GM21825 (cell line): ENCODE results near the gene A4GALT.
A peak's percentile ranks its signal among the peaks of the same experiment; 100 is the strongest.

Experiments used
- ATAC-seq: cut with Tn5 transposase; IDR thresholded peaks from one replicate; pipeline ENCODE4 v1.9.1; 2021; ENCODE audit warnings: mild to moderate bottlenecking, moderate library complexity; ENCODE audit not compliant: unreplicated experiment

A4GALT gene

DNA sequence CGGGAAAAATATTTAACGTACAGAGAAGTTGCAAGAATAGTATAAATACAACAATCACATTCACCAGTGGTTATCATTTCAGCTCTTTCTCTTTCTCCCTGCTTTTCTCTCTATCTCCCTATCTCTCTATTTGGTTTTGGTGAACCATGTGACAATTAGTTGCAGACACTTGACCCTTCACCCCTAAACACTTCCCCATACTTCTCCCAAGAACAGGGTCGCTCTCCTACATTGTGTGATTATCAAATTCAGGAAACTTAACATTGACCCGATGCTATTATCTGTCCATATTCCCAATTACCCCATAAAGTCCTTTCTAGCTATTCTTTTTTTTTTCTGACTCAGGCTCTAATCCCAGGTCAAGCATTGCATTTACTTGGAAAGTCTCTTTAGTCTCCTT, 66.7 kb downstream of the A4GALT start:
- ATAC-seq: no peak

DNA sequence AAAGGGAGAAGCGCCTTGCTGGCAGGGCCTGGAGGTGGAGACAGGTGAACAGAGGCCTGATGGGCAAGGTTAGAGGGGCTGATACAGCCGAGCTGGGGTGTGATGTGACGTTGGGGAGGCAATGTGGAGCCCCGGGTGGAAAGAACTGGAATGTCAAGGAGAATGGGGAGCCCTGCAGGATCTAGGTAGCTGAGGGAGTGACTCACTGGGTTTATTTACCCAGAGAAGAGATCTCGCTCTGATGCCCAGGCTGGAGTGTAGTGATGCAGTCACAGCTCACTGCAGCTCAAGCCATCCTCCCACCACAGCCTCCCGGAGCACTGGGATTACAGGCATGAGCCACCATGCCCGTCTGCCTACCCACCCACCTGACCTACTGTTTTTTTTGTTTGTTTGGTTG, 69.5 kb downstream of the A4GALT start:
- no peak for ATAC-seq

DNA sequence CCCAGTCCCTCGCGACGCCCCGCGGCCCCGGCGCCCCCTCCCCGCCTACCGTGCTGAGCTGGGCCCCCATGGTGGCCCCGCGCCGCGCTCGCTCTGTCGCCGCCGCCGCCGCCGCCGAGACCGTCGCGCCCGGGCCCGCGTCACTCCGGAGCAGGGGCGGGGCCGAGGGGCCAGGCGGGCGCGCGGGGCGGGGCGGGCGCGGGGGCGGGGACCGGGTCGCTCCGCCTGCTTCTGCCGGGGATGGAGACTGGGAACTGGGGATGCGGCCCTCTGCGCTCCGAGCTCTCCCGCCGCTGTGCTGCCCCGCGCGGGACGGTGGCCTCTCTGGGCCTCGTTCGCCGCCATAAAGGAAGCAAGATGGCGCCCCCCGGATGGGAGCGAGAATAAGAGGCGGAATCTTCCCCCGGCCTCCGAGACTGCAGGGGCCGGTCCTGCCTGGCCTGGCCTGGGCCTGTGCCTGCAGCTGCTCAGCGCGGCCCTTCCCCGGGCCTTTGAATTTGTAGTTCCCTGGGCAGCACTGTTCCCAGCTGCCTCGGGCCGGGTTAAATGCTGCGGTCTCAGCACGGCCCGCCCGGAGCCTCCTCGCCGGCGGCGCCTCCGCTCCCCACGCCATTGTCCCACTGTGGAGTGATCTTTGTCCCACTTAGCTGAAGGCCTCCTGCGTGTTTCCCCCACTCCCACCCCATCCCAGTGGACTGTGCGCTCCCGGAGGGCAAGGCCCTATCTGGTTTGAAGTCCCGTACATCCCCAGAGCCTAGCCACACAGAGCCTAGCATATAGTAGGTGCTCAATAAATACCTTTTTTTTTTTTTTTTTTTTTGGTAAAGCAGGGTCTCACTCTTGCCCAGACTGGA, 71.2 kb downstream of the A4GALT start, which contains the start of gene CYB5R3:
CYB5R3 (minus strand) TSS at position 147 of the 854 bp plus-strand sequence; CDS start at position 70, 77 bp downstream.
- ATAC-seq: peak; percentile 64

DNA sequence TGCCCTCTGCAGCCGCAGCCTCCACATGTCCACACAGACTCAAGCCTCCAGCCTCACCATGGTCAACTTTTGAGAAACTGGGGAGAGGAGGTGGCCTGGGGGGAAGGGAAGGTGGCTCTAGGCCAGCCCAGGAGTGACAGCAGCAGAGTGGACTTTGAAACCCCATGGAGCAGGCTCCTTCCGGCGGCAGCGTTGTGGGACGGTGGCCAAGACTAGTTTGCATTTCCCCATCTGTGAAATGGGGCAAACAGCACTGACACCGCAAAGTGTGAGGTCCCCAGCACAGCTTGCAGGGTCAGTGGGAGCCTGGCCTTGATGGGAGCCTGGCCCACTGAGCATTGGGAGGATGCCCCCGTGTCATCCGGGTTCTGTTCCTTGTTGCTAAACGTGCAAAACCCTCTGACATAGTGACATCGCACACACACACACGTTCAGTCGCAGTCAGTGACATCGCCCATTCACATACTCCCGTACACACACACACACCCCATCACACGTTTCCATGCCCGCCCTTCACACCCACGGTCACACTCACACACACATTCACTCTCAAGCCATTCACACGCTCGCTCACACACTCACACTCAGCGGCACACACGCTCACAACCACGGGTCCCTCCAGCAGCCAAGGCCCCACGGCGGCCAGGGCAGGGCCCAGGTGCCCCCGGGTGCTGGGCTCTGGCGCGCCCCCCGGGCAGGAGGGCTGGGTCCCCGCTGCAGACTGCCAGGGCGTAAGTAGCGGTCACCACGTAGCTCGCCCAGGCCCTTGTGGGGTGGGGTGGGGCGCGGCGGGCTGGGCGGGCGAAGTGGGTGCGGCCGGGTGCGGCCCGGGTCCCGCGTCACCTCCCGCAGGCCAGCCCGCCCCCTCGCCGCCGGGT, 72.1 kb downstream of the A4GALT start:
- ATAC-seq: peak; percentile 41

DNA sequence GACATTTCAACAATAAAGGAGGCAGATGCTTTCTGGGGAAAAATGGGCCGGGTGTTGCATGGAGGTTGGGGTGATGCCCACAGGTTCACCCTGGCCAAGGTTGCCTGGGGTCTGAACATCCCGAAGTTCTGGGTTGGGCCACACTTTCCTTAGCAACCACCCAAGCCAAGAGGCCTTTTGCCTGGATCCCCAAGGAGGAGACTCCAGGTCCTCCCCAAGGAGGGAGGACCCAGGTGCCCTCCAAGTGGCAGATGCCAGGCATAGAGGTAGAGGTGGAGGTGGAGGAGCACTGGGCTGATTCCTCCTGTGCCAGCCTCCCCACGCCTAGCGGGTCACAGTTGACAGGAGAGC, 72.7 kb downstream of the A4GALT start:
- no peak for ATAC-seq

DNA sequence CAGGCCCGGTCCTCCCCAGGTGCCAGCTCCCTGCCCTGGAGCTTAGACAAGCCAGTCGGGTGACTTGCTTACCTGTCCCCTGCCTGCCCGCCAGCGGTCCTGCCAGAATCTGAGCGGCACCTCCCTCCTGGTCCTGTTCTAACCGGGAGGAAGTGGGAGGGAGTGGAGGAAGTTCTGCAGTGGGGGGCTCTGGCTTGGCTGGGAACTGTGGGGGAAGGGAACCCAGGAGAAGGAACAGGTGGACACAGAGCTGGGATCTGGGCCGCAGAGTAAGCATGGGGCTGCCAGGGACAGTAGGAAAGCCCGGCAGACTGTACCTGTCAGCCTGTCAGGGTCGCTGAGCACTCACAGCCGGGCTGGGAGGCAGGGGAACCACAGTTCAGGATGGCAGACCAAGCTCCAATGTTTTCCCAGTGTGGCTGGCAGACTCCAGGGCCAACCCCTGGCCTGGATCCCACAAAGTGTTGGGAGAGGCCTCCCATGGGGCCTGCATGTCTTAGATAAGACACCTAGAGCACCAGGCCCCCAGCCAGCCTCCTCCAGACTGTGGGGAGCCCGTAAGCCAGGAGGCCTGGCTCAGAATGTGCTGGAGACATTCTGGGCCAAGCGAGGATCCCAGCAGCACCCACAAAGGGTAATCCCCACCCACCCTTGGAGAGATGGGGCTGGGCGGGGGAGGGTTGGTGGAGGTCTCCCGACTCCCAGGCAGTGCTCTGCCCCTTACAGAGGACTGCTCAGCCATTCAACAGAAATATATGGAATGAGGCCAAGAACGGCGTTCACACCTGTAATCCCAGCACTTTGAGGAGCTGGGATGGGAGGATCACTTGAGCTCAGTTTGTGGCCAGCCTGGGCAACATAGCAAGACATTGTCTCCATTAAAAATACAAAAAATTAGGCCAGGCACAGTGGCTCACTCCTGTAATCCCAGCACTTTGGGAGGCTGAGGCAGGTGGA, 73.8 kb downstream of the A4GALT start:
- ATAC-seq: no peak

DNA sequence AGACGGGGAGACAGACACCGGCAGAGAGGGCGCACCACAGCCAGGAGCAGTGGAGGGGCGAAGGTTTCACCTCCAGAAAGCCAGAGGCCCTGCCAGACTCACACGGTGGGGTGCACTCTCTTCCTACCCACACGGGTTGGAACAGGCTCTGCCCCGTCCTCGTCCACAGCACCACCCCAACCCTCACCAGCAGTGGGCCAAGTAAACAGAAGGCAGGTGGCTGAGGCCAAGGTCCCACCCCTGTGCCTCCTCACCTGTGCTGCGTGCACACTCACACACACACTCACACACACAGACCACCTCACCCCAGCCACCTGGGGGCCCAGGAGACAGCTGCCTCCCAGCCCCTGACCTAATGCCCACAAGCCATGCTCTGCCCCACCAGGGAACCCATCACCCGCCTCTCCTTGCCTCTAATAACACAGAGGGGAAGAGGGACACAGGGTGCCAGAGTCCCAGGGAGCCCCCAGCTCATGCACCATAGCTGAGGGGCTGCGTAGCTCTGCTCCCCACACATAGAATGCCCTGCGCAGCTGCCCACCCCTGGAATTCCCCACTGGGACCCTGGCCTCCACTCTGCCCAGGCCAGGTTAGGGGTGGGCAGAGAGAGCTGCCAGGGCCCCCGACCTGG, 74.6 kb downstream of the A4GALT start:
- no peak for ATAC-seq

DNA sequence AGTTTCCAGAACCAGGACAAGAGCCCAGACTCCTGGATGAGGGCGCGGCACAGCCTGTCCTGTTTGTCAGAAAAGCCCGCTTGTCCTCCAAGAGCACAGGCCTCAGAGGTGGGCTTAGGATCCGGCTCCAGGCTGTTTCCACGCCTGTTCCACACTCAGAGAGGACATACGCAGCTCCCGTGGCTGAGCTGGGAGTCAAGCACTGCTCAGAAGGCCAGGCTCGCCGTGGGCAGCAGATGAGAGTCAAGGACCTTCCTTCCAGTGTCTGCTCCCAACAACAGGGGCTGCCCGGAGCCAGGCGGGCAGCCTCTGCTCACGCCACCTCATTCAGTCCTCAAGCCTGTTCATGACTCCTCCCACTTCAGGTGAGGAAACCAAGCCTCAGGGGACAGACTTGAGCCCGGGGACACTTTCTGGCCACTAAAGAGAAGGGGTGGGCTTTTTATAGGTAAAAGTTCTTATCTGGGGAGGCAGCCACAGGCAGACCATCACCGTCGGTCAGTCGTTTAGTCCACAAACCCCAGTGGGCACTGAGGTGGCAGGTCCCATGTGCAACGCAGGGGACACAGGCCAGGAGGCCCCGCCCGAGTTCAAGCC, 75.2 kb downstream of the A4GALT start:
- no peak for ATAC-seq

DNA sequence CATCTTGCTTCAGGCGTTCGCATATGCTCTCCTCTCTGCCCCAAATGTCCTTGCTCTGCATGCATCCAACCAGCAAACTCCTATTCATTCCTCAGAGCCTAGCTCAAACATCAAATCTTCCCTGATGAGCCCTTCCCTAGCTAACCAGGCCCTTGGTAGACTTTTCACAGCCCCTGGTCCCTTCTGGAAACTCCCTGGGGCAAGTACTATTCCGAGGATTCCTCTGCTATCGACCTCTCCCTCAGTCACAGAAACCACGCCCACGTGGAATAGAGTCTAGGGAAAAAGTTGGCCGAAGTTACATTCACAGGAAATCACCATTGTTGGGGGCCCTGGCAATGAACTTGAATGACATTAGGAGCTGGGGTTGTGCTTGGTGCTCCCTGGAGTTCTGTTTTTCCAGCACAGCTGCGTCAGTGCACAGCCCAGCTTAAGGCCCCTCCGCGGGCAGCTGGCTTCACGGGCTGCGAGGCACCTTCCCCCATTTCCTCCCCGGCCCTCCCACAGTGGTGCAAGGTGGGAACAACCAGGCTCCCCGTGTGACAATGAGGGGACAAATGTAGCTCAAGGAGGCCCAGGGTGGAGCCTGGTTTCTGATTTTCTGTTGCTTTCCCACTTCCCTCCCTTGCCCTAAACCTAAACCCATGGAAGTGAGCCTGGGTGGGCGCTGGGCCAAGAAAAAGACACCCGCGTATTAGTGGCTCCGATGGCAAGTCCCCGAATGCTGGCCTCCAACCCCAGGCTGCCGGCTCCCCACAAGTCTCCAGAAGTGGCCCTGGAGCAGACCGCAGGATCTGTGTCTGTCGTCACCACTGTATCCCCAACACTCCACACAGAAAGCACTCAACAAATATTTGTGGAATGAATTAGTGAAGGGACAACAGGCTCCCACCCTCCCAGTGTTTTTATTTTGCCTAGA, 76.0 kb downstream of the A4GALT start:
- ATAC-seq: no peak

DNA sequence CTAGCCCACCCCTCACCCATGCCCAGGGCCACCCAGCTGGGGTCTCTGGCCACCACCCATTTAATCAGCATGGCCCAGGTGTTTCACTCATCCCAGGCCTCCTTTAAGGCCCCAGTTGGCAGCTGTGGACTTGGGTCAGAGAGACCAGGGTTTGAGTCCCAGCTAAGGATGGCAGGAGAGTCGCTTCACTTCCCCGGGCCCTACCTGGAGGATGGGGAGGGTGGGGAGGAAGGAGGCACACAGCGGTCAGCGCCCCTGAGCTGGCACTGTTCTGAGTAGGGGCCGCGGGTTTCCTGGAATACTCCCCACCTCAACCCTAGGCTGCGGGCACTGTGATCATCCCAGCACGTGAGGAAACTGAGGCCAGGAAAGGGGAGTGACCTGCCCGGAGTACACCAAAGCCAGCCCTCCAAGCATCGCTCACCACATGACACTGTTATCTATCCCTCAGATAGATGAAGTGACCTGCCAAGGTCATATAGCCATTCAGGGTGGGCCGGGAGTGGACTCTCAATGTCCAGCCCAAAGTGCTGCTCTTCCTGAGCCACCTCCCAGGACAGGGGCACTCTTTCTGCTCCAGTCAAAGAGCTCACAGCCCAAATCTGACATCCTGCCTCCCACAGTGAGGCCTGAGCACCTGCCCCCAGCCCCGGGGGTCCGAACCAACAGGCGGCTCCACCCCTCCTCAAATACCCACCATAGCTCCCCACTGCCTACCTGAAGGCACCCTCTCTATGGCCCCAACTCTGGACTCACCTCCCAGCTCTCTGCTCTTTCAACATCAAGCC, 76.8 kb downstream of the A4GALT start:
- no peak for ATAC-seq

DNA sequence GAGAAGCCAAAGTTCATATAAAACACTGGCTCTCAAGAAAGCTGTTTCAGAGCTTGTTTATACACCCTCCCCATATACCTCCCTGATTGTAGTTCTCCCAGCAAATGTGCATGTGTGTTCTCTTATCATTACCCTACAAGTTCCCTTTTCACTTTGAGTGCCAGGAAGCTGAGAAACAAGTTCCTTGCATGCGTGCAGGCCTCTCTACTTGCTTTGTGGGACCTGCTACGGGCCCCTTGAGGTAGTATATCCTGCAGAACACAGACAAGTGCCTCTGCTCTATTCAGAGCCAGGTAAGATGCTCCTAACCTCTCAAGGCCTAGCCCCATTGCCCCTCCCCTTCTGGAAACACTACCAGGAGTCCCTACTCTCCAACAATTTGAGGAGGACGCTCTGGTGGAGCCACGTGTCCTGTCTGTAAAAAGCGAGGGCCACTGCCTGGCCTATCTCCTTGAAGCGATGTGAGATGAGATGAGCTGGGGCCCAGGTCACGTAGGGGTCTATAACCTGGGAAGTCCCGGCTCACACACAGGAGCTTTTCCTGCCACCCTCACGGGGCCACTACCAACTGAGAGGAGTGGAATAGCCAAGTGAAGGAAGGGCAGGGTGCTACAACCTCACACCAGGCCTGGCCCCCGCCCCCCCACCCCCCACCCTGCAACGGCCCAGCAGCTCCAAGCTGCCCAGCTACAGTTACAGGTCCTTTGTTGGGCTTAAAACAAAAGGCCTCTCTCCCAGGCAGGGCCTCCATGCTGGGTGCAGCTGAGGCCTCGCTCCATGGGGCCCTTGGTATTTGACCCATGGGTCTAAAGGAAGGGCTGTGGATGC, 77.7 kb downstream of the A4GALT start:
- no peak for ATAC-seq
